Transverse colon (tissue), 3 donors: ENCODE measurements around the gene COG5.

Source experiments
- CTCF ChIP-seq, 5 experiments: fragments of 200-600 bp in 3 of 5; fragments of 450-650 bp in 2 of 5; sonication (generic) in 3 of 5; IDR thresholded peaks; 1 replicate in 2 of 5; 2 replicates in 3 of 5; pipeline ENCODE4 v1.5.1; 2016 to 2017; ENCODE audit warnings: antibody characterized with exemption in 5 of 5, inconsistent platforms in 3 of 5, mild to moderate bottlenecking in 2 of 5, moderate library complexity in 1 of 5
- POLR2A ChIP-seq: fragments of 450-650 bp; IDR thresholded peaks from one replicate; pipeline ENCODE4 v1.6.1; 2016; ENCODE audit warnings: antibody characterized with exemption, mild to moderate bottlenecking, moderate library complexity

DNA sequence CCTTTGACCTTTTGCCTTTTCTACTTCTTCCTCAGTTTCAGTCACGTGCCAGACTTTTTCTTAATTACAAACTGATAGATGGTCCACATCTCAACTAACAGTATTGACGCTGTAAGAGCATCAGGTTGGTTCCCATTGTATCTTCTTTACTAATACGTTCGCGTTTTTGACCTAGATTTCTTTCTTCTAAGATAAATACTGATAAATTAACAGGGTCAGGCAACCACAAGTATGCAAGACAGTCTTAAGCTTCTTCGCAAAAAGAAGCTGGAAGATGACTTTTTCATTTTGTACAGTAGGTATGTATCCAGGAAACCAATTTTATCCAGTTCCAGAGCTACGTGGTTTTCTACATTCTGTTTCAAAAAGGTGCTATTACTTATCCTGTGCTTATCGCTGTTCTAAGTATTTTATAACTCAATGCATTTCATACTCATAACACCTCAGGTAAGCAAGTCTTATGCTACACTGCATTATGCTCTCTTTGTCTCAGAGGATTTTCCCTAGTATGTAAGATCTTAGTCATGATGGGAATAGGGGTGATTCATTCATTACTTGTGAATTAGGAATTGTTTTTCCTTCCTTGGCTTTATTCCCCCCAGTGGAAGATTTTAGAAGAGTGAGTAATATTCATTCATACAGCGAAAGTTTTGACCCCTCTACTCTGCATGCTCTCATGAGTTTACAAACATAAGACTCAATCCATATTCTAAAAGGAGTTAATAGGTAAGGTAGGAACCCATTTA lies 1.0 kb upstream of the COG5 start:
- TF ChIP-seq POLR2A (no peak), CTCF (IDR thresholded peaks at IDR 0.05) (no peak)
